PC-3 (cell line): ENCODE results near the gene APOF.

Source experiments
- EZH2 ChIP-seq: fragments of 300-600 bp; sonication (generic); IDR thresholded peaks from one replicate; pipeline ENCODE4 v1.6.1; 2017; ENCODE audit warnings: antibody characterized with exemption, mild to moderate bottlenecking, low read length; ENCODE audit not compliant: unreplicated experiment
- EZH2phosphoT487 ChIP-seq: fragments of 300-600 bp; sonication (generic); IDR thresholded peaks from 2 replicates; pipeline ENCODE4 v1.6.1; 2018; ENCODE audit warnings: mild to moderate bottlenecking, antibody characterized with exemption, low read length, borderline replicate concordance
- TF ChIP-seq, protein P1 (sequence below): fragments of 300-600 bp; sonication (generic); conservative IDR thresholded peaks from 2 replicates; pipeline ENCODE4 v1.5.1; 2017; ENCODE audit warnings: antibody characterized with exemption, low read depth, mild to moderate bottlenecking, low read length

DNA sequence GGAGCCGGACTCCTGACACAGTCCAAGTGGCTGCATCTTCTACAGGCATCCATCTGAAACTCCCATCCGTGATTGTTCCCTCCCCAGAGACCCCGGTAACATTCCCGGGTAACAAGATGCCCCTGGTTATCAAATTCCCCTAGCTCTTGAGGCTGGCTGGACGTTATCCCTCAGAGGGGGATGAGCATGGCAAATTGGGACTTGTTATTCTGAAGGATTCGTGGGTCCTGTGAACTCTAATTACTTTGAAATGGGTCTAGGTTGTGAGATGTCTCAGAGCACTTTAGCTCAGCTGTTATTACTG, 28.2 kb downstream of the APOF start:
- TF ChIP-seq, protein P1, sequence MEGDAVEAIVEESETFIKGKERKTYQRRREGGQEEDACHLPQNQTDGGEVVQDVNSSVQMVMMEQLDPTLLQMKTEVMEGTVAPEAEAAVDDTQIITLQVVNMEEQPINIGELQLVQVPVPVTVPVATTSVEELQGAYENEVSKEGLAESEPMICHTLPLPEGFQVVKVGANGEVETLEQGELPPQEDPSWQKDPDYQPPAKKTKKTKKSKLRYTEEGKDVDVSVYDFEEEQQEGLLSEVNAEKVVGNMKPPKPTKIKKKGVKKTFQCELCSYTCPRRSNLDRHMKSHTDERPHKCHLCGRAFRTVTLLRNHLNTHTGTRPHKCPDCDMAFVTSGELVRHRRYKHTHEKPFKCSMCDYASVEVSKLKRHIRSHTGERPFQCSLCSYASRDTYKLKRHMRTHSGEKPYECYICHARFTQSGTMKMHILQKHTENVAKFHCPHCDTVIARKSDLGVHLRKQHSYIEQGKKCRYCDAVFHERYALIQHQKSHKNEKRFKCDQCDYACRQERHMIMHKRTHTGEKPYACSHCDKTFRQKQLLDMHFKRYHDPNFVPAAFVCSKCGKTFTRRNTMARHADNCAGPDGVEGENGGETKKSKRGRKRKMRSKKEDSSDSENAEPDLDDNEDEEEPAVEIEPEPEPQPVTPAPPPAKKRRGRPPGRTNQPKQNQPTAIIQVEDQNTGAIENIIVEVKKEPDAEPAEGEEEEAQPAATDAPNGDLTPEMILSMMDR, result no peak
- no peak for TF ChIP-seq EZH2phosphoT487
- TF ChIP-seq EZH2, result no peak
